HepG2 (cell line): ENCODE measurements around the gene ZXDC. TPM values are rescaled to one million over a fixed set of nuclear protein-coding genes. Genes with fewer than 3 reads are reported as not detected.
A peak's percentile ranks its signal among the peaks of the same experiment; 100 is the strongest.

ENCODE experiments used
- BCL3 ChIP-seq: sonication (generic); formaldehyde crosslinking; IDR thresholded peaks from 2 replicates; pipeline ENCODE4 v1.5.1; 2020; ENCODE audit warnings: mild to moderate bottlenecking, missing genetic modification reagents, moderate library complexity
- DNMT1 ChIP-seq: sonication (generic); formaldehyde crosslinking; IDR thresholded peaks from 2 replicates; pipeline ENCODE4 v1.5.1; 2020; ENCODE audit warnings: mild to moderate bottlenecking, missing genetic modification reagents
- FOXP1 ChIP-seq, 2 experiments: fragments of 450-650 bp in 1 of 2; IDR thresholded peaks; 2 replicates each; pipeline ENCODE4 v1.6.1; 2017 to 2018; ENCODE audit warnings: antibody characterized with exemption in 1 of 2
- GATAD2A ChIP-seq: IDR thresholded peaks from 2 replicates; pipeline ENCODE4 v1.6.1; 2016
- GMEB1 ChIP-seq: sonication (generic); formaldehyde crosslinking; IDR thresholded peaks from 2 replicates; pipeline ENCODE4 v1.5.1; 2020; ENCODE audit warnings: missing genetic modification reagents, mild to moderate bottlenecking, borderline replicate concordance
- HDAC6 ChIP-seq: fragments of 200-600 bp; sonication (generic); IDR thresholded peaks from 2 replicates; pipeline ENCODE4 v1.7.0; 2017; ENCODE audit warnings: mild to moderate bottlenecking, antibody characterized with exemption, low read length, low read depth
- HOXA3 ChIP-seq: sonication (generic); formaldehyde crosslinking; IDR thresholded peaks from 2 replicates; pipeline ENCODE4 v1.5.0; 2020; ENCODE audit warnings: missing genetic modification reagents
- HOXA9 ChIP-seq: sonication (generic); formaldehyde crosslinking; IDR thresholded peaks from 2 replicates; pipeline ENCODE4 v1.8.1; 2022; ENCODE audit warnings: missing genetic modification reagents, mild to moderate bottlenecking, moderate library complexity, borderline replicate concordance
- KDM2A ChIP-seq: sonication (generic); formaldehyde crosslinking; IDR thresholded peaks from 2 replicates; pipeline ENCODE4 v1.4.0; 2020; ENCODE audit warnings: low read depth, missing genetic modification reagents, borderline replicate concordance
- MYNN ChIP-seq: sonication (generic); formaldehyde crosslinking; IDR thresholded peaks from 2 replicates; pipeline ENCODE4 v1.4.0; 2020; ENCODE audit warnings: mild to moderate bottlenecking, low read depth, missing genetic modification reagents
- PBX2 ChIP-seq: IDR thresholded peaks from 2 replicates; pipeline ENCODE4 v1.6.1; 2016; ENCODE audit warnings: control low read depth
- PTBP1 ChIP-seq: fragments of 200-400 bp; formaldehyde crosslinking; IDR thresholded peaks from 2 replicates; pipeline ENCODE4 v1.6.1; 2018; ENCODE audit warnings: low read length, low read depth; ENCODE audit not compliant: poor library complexity, severe bottlenecking
- SIN3B ChIP-seq: fragments of 150-350 bp; IDR thresholded peaks from 2 replicates; pipeline ENCODE4 v1.6.1; 2014; ENCODE audit warnings: low read length
- SIX1 ChIP-seq: sonication (generic); formaldehyde crosslinking; IDR thresholded peaks from 2 replicates; pipeline ENCODE4 v1.4.0; 2020; ENCODE audit warnings: missing genetic modification reagents, borderline replicate concordance
- SMAD9 ChIP-seq: sonication (generic); formaldehyde crosslinking; IDR thresholded peaks from 2 replicates; pipeline ENCODE4 v1.5.1; 2020; ENCODE audit warnings: mild to moderate bottlenecking, missing genetic modification reagents
- SNAI1 ChIP-seq: sonication (generic); formaldehyde crosslinking; IDR thresholded peaks from 2 replicates; pipeline ENCODE4 v1.5.0; 2020; ENCODE audit warnings: mild to moderate bottlenecking, missing genetic modification reagents, borderline replicate concordance
- ZHX2 ChIP-seq, 2 experiments: sonication (generic) in 1 of 2; formaldehyde crosslinking in 1 of 2; IDR thresholded peaks; 2 replicates each; pipeline versions ENCODE4 v1.6.1 to v1.9.0; 2014 to 2022; ENCODE audit warnings: antibody characterized with exemption in 1 of 2, borderline replicate concordance in 1 of 2, inconsistent platforms in 1 of 2, low read depth in 1 of 2, missing genetic modification reagents in 1 of 2
- ZNF432 ChIP-seq: sonication (generic); formaldehyde crosslinking; IDR thresholded peaks from 2 replicates; pipeline ENCODE4 v1.5.0; 2020; ENCODE audit warnings: missing genetic modification reagents, mild to moderate bottlenecking, borderline replicate concordance
- ZNF44 ChIP-seq: sonication (generic); formaldehyde crosslinking; IDR thresholded peaks from 2 replicates; pipeline ENCODE4 v1.5.1; 2020; ENCODE audit warnings: mild to moderate bottlenecking, missing genetic modification reagents
- polyA plus RNA-seq, 8 experiments: library from polyadenylated mRNA; depleted of rRNA in 3 of 8; stranded (reverse) in 7 of 8; unstranded in 1 of 8; fragments of >200 nt; fragmentation: Illumina TruSeq in 4 of 8; extraction: Trizol in 4 of 8; gene quantifications; 2 replicates each; pipeline versions ENCODE4 v1.2.1 to v1.2.3, GENCODE V29; 2011 to 2016; ENCODE audit warnings: low read depth in 4 of 8, missing spikeins in 1 of 8, mixed read lengths in 1 of 8; ENCODE audit not compliant: insufficient read depth in 1 of 8
- total RNA-seq, 5 experiments: library from RNA; depleted of rRNA; stranded (reverse); fragments of >200 nt; fragmentation: Illumina TruSeq; extraction: Trizol; gene quantifications; 2 replicates each; pipeline ENCODE4 v1.2.3, GENCODE V29; 2016; ENCODE audit warnings: low read depth in 1 of 5

The ZXDC gene
- total and polyA plus RNA-seq, 2 of the 13 experiments (the other 11 are each of a cell fraction or from before 2014, with no cell fraction given), result 17.6 to 21.2 TPM

- TF ChIP-seq GMEB1, result peak; percentile 66; the same call in 1 of the 2 replicates
- no peak for TF ChIP-seq SIX1 (CRISPR knock-in tag)
- TF ChIP-seq SIN3B, result no peak
- peak; percentile 85 for TF ChIP-seq KDM2A
- TF ChIP-seq DNMT1 (CRISPR knock-in tag), result peak; percentile 91
- TF ChIP-seq ZNF432, result no peak
- TF ChIP-seq SMAD9 (CRISPR knock-in tag), result no peak
- no peak for TF ChIP-seq ZNF44
- no peak for TF ChIP-seq GATAD2A (CRISPR knock-in tag)
- no peak for TF ChIP-seq HDAC6
- peak; percentile 86 for TF ChIP-seq HOXA3 (CRISPR knock-in tag)
- TF ChIP-seq FOXP1 (IDR thresholded peaks at IDR 0.05), result no peak
- TF ChIP-seq FOXP1 (CRISPR knock-in tag; IDR thresholded peaks at IDR 0.05), result peak; percentile 66
- peak; percentile 31; the same call in 1 of the 2 replicates for TF ChIP-seq ZHX2 (IDR thresholded peaks at IDR 0.05; ENCODE audit: low read depth)
- TF ChIP-seq ZHX2 (CRISPR knock-in tag; IDR thresholded peaks at IDR 0.05; ENCODE audit: borderline replicate concordance), result no peak
- no peak for TF ChIP-seq SNAI1 (CRISPR knock-in tag)
- no peak for TF ChIP-seq PBX2
- TF ChIP-seq BCL3 (CRISPR knock-in tag), result no peak
- no peak for TF ChIP-seq MYNN (CRISPR knock-in tag)
- 0 out of 2 replicates have a peak, but pooled peaks have one; percentile 57 for TF ChIP-seq HOXA9 (CRISPR knock-in tag)
- no peak for TF ChIP-seq PTBP1
Measured at GRCh38 chr3:126389112-126389793, 86.4 kb downstream of the ZXDC start (continued).
